T47D (cell line): Measurements from ENCODE around the gene RTN4.

Experiments
- DNase-seq, 2 experiments: peaks; one replicate each; pipeline versions ENCODE4 v3.0.0 to v3.0.0-alpha.2; 2011 to 2012; ENCODE audit warnings: low read depth in 1 of 2, low spot score in 1 of 2
- JUND ChIP-seq: IDR thresholded peaks from 2 replicates; pipeline ENCODE4 v1.6.1; 2012; ENCODE audit warnings: low read depth
- in situ Hi-C: cut with HindIII; loops from 2 replicates; pipeline ENCODE4 v1.10.0; 2016; ENCODE audit warnings: low sequenced_read_pairs, low pct_unique_long_range_greater_than_20kb

The RTN4 gene

DNA sequence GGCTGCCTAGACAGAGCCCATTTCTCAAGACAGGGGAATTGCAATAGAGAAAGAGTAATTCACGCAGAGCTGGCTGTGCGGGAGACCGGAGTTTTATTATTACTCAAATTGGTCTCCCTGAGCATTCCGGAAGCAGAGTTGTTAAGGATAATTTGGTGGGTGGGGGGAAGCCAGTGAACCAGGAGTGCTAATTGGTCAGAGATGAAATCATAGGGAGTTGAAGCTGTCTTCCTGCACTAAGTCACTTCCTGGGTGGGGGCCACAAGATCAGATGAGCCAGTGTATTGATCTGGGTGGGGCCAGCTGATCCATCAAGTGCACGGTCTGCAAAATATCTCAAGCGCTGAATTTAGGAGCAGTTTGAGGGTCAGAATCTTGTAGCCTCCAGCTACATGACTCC lies 84.8 kb downstream of the RTN4 start:
- in situ Hi-C loops: no loop called here
- DNase-seq: no peak
- no peak for TF ChIP-seq JUND

DNA sequence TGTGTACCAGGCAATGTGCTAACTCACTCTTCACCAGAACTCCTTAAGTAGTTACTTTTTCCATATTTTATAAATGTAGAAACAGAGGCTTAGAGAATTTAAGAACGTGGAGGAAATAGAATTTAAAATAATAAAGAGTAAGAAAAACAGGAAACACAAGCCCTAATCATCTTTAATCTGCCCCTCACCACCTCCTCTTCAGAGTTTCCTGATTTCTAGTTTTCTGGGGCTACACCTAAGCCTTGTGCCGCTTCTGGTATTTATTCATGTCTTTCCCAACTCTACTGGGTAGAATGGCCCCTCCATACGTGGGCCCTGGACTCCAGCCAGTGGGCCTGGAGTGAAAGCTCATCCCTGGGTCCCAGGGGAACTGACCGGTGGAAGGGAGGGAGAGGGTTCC lies 85.4 kb downstream of the RTN4 start:
- in situ Hi-C loops: no loop called here
- no peak for TF ChIP-seq JUND
- DNase-seq: no peak

DNA sequence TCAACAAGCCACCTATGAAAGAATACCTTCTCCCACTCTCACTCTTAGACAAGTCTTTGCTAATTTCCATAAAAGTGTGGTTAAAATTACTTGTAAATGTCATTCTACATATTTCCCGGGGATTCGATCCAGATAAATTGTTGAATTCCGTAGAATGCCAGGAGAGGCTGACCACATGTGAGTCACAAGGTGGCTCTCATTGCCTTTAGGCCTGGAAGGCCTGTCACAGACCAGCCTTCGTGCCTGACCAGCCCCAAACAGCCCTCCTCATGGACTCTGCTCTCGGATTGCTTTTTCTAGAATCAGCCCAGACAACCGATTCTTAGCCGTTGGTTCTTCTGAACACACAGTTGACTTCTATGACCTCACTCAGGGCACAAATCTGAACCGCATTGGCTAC lies 86.0 kb downstream of the RTN4 start:
- in situ Hi-C loops: no loop called here
- TF ChIP-seq JUND: no peak
- no peak for DNase-seq

DNA sequence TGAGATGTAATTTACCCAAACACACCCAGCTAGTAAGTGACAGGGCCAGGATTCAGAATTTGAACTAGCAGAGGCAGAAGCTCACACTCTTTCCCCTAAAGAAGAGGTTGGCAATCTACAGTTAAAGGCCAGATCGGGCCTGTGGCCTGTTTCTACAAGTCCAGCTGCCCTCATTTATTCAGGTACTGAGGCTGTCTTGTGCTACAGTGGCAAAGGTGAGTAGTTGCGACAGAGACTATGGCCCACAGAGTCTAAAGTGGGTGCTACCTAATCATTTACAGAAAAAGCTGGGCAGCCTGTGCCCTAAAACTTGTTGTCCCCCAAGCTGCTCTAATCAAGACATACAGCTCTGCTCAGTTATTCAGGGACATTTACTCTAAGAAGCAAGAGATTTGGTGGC lies 86.8 kb downstream of the RTN4 start:
- no peak for DNase-seq
- in situ Hi-C loops: no loop called here
- TF ChIP-seq JUND: no peak

DNA sequence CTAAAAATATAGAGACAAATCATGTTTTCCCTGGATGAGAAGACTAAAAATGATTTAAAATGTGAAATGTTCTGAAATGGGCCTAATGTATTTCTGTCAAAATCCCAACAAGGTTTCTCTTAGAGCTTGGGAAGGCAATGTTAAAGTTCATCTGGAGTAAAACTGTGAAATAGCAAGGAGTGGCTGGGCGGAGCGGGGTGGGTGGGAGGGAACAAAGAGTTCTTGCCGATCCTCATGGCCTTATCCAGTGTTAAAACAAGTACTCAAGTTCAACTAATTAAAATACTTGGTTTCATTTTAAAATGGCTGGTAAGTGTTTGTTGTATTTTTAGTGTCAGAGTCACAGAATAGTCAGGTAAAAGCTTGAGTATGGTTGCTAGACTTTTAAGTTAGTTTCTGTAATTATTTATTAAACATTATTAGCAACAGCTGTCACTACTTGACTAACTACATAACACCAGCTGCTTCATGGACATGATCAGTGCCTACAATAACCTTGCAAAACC lies 87.3 kb downstream of the RTN4 start:
- no peak for DNase-seq
- no peak for TF ChIP-seq JUND
- in situ Hi-C loops: no loop called here

DNA sequence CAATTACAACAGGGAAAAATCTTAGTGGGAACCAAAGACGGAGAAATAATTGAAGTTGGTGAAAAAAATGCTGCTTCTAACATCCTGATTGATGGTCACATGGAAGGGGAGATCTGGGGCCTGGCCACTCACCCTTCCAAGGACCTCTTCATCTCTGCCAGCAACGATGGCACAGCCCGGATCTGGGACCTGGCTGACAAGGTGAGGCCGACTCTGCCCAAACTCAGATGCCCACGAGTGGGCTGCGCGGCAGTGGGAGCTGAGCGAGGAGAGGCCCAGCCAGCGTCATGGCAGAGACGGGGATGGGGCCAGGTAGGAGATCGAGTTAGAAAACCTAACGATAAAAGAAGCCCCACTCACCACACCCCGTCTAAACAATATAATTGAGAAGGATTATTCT lies 87.7 kb downstream of the RTN4 start:
- TF ChIP-seq JUND: no peak
- DNase-seq: no peak
- in situ Hi-C loops: no loop called here

DNA sequence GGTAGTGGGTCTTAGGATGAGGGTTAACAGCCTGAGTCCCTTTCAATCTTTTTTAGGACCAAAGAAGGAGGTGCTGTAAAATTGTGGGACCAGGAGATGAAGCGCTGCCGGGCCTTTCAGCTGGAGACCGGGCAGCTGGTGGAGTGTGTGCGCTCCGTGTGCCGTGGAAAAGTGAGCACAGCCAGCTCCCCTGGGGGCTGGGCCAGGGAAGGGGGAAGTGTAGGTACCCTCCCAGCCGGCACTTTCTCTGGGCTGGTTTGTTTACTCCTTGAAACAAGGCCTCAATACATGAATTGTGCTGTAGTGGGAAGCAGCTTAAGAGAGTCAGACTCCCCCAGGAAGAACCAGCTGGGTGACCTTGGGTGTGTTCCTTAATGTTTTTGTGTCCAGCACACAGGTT lies 90.1 kb downstream of the RTN4 start:
- DNase-seq: no peak
- in situ Hi-C loops: no loop called here
- TF ChIP-seq JUND: no peak

DNA sequence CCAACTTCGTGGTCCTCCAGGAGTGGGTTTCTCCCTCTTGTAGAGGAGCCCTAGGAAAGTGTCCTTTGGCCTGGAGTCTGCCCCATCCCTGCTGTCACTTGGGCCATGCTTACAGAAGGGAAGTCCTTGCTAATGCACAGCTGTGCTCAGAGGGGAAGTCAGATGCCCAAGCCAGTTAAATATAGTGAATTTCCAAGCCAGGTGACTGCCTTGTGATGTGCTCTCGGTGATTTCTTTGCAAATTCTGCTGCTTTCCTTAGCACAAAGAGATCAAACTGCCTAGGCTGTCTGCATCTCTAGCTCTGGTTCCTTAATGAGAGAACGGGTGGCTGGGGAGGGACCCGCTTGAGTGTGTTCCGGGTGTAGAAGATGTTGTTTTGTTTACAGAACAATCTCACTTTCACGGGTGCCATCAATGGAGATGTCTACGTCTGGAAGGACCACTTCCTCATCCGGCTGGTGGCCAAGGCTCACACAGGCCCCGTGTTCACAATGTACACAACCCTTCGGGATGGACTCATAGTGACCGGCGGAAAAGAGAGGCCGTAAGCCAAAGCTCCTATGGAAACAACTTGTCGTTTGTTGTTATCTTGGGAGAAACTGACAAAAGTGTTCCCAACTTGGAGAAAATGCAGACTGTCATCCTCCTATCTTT lies 91.4 kb downstream of the RTN4 start:
- in situ Hi-C loops: no loop called here
- DNase-seq: no peak
- TF ChIP-seq JUND: no peak

DNA sequence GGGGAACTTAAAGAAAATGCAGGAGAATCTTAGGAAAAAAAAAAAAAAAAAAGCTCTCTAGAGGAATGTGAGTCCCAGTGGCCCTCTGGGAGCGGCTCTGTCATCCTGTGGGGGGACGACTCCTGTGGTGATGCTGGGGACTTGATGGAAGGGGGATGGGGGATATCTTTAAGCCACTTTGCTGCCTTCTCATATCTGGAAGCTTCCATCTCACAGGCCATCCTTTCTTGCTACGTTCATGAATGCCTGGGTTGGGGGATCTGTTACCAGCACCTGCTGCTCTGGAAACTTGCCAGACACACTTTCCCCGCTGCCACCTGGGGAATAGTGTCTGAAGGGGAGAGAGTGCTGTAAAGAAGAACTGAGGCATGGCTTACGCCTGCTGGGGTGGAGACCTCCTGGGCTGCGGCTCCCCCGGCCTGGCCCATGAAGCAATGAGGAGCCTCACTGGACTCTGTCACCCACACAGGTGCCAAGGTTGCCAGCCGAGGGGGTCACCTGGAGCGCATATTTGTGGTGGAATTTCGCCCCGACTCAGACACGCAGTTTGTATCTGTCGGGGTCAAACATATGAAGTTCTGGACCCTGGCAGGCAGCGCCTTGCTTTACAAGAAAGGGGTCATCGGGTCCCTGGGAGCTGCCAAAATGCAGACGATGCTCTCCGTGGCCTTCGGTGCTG lies 92.8 kb downstream of the RTN4 start:
- no peak for DNase-seq
- in situ Hi-C loops: no loop called here
- no peak for TF ChIP-seq JUND

DNA sequence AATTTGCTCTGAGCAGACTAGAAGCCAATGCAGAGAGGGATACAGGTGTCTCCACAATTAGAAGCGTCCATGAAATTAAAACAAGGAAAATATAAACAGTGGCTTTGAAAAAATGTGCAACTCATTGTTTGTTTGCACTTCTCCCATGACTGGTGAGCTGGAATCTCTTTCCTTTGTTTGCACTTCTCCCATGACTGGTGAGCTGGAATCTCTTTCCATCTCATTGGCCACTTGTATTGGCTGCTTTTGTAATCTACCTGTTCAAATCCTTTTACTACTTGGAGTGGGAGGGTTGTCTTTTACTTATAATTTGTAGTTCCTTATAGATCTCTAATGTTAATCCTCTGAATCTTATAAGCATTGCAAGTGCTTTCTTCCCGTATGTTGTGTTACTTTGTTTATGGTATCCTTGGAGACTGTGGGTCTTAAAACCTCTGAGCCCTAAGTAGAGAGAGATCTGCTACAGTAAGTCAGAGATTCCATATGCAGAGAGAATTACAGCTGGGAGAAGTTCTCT lies 94.1 kb downstream of the RTN4 start:
- TF ChIP-seq JUND: no peak
- in situ Hi-C loops: no loop called here
- DNase-seq: no peak

DNA sequence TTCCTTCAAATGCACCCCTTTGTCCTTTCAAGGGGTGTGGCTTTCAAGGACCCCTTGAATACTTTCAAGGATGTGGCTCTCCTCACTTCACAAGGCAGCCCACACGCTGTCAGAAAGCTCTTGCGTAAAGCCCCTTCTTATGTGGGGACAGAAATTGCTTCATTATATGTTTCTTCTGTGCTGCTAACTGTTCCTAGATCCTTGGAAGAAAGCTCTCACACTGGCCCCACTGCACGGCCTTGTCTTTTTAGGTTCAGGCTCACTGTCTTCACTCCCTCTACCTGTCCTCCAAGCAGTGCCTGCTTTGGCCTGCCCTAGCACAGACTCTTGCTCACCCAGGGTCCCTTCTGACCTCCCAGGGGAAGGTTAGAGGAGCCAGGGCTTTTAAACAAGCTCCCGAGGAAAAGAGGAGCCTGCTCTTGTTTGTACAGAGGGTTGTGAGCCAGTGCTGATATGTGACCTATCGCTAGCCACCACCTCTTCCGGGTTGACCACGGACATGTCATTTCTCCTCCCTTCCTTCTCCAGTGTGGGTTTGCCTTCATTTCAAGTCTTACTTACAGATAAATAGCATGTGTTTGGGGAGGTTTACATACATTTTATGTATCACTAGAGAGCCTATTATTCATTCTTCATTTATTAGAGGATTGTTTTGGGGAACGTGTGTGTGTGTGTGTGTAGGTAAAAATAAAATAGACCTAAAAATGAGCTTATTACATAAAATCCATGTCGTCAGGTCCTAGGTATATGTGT lies 94.7 kb downstream of the RTN4 start:
- DNase-seq: no peak
- TF ChIP-seq JUND: no peak
- in situ Hi-C loops: no loop called here

DNA sequence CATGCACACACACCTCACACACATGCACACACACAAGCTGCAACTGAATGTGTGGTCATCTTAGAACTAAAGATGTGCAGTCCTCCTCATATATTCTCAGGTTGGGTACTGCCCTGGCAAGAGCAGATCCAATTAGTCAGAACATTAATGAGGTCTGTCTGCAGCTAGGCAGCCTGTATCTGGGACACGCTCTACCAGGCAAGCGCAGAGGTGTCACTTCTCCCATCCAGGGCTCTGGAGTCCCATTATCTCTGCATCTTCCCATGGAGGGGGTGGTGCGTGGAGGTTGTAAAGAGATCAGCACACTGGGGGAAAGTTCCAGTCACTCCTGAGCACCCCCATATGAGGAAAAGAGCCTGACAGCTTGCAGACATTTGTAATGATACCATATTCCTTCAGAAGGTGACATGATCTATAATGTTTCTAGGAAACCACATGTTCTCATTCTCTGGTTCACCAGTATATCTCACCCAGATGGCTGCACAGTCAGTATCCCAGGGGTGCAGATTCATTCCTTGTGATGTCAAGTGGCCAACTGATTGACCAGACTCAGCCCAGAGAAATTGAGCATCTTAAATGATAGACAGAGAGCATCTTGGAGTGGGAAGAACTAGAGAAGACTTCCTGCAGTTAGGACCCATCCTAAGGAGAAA lies 95.4 kb downstream of the RTN4 start:
- no peak for DNase-seq
- in situ Hi-C loops: no loop called here
- TF ChIP-seq JUND: no peak

DNA sequence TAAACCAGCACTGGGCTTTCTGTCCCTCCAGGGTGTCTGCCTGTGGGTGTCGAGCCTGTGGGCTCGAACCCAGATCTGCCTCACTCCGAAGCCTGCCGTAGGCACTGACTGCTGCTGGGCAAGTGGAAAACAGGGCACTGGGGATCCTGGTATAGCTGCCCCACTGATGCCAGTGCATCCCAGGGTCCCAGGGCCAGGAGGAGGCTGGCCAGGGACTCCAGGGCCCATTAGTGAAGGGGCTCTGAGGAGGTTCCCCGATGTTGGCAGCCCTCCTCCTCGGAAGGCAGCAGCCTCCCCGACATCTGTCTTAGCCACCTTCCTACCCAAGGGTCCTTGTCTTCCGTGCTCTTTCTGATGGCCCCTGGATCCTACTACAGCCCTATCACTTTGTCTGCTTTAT lies 96.1 kb downstream of the RTN4 start:
- TF ChIP-seq JUND: no peak
- no peak for DNase-seq
- in situ Hi-C loops: no loop called here
